Fibroblast of skin of left quadriceps (primary cell): ENCODE measurements around the gene ASB3.
"Not testable (repeated sequence)": the region's sequence is repeated elsewhere in the genome, so short reads cannot be mapped to it uniquely, and the experiment has no call there.

ENCODE experiments used
- DNase-seq, 2 experiments: peaks; one replicate each; pipeline ENCODE4 v3.0.0-alpha.2; 2013; ENCODE audit warnings: low read depth in 2 of 2

Gene ASB3, protein sequence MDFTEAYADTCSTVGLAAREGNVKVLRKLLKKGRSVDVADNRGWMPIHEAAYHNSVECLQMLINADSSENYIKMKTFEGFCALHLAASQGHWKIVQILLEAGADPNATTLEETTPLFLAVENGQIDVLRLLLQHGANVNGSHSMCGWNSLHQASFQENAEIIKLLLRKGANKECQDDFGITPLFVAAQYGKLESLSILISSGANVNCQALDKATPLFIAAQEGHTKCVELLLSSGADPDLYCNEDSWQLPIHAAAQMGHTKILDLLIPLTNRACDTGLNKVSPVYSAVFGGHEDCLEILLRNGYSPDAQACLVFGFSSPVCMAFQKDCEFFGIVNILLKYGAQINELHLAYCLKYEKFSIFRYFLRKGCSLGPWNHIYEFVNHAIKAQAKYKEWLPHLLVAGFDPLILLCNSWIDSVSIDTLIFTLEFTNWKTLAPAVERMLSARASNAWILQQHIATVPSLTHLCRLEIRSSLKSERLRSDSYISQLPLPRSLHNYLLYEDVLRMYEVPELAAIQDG

GRCh38 chr2:53786705-53787613 is at the start of gene ASB3, which contains the start of gene ERLEC1:
ASB3 (minus strand) TSS chr2:53786953; CDS start chr2:53765572, 21,381 bp downstream.
ERLEC1 (plus strand) TSS chr2:53787044; CDS start chr2:53787211, 167 bp downstream.
- peak; percentile 79 to 81 for DNase-seq

DNA sequence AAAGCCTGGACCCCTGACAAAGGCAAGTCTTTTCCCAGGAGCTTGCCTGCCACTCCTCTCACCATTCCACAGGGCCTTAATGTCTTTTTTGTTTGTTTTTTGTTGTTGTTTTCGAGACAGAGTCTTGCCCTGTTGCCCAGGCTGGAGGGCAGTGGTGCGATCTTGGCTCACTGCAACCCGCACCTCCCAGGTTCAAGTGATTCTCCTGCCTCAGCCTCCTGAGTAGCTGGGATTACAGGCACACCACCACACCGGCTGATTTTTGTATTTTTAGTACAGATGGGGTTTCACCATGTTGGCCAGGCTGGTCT is 43.2 kb upstream of the ASB3 start:
- not testable (repeated sequence) for DNase-seq

DNA sequence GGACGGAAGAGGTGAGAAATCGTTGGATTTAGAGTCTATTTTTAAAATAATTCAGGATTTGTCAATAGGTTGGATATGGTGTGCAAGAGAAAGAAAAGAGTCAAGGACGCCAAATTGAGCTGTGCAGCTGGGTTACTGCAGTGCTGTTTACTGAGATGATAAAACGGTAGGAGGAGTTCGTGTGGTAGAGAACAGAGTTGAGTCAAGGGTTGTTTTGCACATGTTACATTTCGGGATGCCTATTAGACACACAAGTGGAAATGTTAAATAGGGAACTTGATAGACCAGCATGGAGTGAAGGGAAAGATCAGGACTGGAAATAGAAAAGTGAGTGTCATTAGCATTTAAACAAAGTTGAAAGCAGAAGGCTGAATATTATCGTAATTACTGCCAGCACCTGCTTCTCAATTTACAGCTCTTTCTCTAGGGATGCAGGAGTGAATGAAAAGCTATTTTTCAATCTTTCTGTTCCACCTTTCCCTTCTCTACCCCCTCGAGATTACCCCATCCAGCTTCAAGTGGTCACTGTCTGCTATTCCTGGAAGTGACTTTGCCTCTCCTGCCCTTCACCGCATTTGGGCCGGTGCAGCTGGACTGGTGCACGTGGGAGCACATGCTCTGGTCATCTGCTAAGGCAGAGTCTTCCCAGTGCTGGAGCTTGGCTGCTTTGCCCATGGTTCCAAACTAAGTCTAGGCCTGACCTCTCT is 42.7 kb upstream of the ASB3 start:
- DNase-seq, result no peak

- no peak for DNase-seq
These were observed 41.6 kb upstream of the ASB3 start for GRCh38 chr2:53828331-53828730.

- no peak for DNase-seq
These were observed 40.8 kb upstream of the ASB3 start for GRCh38 chr2:53827398-53828175.

DNA sequence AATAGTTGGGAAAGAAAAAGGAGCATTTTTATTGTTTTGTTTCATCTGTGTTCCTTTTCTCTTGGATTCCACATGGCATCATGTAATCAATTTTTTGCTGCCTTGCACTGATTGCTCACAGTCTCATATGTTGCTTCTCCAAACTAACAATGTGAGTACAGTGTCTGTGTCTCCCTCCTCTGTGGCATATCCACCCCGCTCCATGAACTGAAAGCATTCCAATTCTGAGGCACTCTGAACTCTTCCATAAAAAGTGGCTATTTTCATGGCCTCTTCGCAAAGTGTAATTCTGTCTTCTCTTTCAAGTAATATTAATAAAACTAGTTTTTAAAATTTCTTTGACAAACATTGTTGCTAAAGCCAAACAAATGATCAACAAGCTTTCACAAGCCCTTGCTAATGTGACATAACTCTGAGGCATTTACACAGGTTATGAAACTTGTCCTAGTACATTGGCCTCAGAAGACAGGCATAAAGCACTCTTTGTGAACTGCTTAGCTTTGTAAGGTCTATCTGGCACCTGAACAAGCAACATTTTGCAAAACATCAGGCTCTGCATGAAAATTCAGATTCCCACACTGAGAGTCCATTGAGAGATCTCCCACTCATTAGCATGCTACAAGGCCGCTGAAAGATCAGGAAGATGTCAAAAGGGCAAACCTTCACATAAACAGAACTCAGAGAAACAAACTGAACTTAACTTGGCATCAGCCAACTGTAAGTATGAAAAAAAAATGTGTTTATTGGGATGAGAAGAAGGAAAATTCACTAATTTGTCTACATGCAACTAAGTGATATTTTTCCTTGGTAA is 40.0 kb upstream of the ASB3 start:
- DNase-seq, result no peak

DNA sequence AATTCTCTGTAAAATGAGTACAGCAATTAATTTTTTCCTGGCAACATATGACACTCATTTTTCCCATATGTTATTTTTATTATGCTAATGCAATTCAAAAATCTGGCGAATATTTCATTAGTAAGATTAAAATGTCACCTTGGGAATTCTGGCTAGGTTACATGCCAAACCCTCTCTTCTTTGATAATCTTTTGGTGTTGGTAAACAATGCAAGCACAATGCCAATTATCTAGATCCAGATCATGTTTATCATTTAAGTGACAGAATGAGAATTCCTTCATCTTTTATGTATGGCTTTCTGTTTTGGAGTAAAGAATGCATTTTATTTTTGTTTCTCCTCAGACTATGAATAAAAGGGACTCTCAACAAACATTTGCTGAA is 39.3 kb upstream of the ASB3 start:
- DNase-seq, result no peak

DNA sequence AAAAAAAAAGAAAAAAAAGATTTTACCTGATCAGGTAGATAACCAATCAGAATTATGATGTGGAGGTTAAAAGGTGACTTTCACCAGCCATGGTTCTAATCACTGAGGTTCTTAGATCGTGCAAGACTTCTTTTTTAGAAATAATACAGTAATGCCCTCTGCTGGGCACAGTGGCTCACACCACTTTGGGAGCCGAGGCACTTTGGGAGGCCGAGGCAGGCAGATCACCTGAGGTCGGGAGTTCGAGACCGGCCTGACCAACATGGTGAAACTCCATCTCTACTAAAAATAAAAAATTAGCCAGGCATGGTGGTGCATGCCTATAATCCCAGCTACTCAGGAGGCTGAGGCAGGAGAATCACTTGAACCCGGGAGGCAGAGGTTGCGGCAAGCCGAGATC is 36.9 kb upstream of the ASB3 start:
- not testable (repeated sequence) for DNase-seq

DNA sequence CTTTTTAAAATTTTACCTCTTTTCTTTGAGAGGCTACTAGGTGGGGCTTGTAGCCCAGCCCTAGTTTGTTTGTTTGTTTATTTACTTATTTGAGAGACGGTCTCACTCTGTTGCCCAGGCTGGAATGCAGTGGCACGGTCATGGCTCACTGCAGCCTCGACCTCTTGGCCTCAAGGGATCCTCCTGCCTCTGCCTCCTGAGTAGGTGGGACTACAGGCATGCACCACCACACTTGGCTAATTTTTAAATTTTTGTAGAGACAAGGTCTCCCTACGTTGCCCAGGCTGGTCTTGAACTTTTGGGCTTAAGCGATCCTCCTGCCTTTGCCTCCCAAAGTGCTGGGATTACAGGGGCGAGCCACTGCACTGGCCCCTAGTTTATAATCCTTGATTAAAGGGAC is 35.1 kb upstream of the ASB3 start:
- no peak for DNase-seq

DNA sequence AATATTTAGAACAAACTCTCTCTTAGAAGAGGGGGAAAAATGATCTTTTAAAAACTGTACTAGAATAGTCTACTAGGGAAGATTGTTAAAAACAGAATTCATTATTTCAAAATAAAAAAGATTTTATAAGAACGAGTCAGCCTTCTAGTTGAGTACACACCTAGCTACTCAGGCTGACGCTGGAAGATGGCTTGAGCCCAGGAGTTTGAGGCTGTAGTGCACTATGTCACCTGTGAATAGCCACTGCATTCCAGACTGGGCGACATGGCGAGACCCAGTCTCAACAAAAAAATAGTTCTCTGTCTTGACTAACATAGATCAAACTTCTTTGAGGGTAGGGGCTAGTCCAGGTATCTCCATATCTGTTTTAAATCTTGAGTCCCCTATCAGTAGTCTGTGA is 34.0 kb upstream of the ASB3 start:
- DNase-seq, result no peak

GRCh38 chr2:53820048-53820447 is 33.3 kb upstream of the ASB3 start:
- no peak for DNase-seq

- DNase-seq, result no peak
These were observed 32.9 kb upstream of the ASB3 start for GRCh38 chr2:53819634-53820033.

DNA sequence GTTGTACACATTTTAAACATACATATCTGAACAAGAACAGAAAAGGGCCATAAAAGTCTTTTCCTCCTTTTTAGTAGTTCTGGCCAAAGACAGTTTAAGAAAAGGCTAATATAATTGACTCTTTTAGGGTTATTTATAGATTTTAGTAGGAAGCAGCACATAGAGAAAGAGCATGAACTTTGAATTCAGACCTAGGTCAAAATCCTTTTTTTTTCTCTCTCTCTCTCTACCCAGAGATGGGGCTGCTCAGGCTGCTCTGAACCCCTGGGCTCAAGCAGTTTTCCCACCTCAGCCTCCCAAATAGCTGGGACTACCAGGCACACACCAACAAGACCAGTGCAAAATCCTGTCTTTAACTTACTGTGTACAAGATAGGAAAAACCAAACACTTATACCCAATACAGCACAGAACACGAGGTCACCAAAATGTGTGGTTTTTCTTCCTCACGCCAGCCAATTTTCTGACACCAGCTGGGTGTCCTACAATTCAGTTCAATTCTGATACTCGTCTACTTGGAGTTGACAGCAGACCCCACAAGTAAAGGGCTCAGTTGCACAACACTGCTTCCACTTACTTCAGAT is 32.2 kb upstream of the ASB3 start:
- DNase-seq, result no peak

DNA sequence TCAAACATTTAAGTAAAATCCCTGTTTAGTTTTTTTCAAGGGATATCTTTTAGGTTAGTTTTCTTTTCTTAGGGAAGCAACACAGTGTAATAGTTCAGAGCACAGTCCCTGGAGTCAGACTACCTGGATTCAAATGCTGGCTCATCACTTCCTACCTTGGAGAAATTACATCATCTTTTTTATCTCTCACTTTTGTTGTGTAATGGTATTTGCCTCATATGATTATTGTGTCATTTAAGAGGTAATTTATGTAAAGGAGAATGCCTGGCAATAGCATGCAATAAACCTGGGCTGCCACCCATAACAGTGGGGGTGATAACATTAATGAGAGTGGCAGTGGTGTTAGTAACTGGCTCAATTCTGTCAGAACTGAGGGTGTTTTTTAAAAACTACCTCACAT is 26.4 kb upstream of the ASB3 start:
- DNase-seq, result no peak

DNA sequence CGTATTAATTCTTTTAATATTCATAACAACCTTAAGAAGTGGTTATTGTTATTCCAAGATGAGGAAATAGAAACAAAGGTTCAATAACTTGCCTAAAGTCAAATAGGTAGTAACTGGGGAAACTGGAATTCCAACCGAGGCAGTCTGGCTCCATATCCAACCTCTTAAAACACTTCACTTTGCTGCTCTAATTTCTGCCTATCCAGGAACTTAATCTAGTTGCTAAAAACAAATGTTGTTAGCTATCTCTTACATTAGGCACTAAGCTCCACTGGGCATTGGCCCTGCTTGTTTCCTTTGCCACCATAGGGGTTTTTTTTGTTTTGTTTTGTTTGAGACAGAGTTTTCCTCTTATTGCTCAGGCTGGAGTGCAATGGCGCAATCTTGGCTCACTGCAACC is 24.8 kb upstream of the ASB3 start:
- DNase-seq, result no peak

DNA sequence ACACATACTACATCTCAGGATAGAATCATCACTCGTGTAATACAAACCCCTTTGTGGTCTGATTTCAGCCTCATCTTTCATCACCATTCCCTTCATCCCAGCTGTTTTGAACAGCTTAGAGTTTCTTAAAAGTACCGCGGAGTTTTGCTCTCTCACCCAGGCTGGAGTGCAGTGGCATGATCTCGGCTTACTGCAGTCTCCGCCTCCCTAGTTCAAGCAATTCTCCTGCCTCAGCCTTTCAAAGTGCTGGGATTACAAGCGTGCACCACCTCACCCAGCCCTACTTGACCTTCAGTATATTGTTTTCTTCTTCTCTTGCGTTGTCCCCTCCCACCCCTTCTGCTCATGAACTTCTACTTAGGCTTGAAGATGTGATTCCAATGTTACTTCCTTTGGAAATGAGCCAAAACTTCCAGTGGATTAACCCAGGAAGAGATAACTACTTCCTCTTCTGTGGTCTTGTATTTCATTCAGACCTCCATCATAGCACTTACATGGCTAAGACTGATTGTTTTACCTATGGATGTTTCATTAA is 15.9 kb upstream of the ASB3 start:
- no peak for DNase-seq

- DNase-seq, result no peak
These were observed 14.8 kb upstream of the ASB3 start for GRCh38 chr2:53801547-53801946.

DNA sequence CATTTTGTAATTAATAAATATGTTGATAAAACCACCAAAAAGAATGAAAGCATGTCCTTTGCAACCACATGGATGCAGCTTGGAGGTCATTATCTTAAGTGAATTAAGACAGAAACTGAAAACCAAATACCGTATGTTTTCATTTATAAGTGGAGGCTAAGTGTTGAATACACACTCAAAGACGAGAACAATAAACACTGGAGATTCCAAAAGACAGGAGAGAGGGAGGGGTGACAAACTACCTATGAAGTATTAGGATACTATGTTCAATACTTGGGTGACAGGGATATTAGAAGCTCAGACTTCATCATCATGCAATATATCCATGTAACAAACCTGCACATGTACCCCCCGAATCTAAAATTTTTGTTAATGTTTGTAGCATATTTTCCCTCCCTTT is 7.1 kb upstream of the ASB3 start:
- no peak for DNase-seq

GRCh38 chr2:53793261-53793660 is 6.5 kb upstream of the ASB3 start:
- no peak for DNase-seq
